Measurements from ENCODE around the gene PRKCA. TPM values are rescaled to one million over a fixed set of nuclear protein-coding genes. Genes with fewer than 3 reads are reported as not detected.

Gene PRKCA
- total RNA-seq, 6 experiments from 2014 or later: 81.2 to 106 (median 92.9) TPM

GRCh38 chr17:66413559-66414520 lies 111.4 kb downstream of the PRKCA start:
- Mint-ChIP-seq H3K4me1 (ENCODE audit: low read depth) (peaks cover 25% of the 10 kb centered on the region), H3K9me3 (no peaks in the 10 kb centered on the region), H3K36me3 (ENCODE audit: low read depth) (peaks cover 6% of the 10 kb centered on the region), H3K27ac (0 out of 2 replicates have a peak overlapping the region, but pooled peaks have one; percentile 2), H3K4me3 (no peak overlapping the region), H3K27me3 (ENCODE audit: insufficient read depth) (no peaks in the 10 kb centered on the region; the same call in none of the 2 replicates)
- no peak for TF ChIP-seq CTCF (IDR thresholded peaks at IDR 0.05)
- DNase-seq: no peak

- TF ChIP-seq CTCF (IDR thresholded peaks at IDR 0.05): no peak
- no peak for DNase-seq
- Mint-ChIP-seq H3K36me3 (ENCODE audit: low read depth) (peaks cover 6% of the 10 kb centered on the region), H3K4me1 (ENCODE audit: low read depth) (peaks cover 25% of the 10 kb centered on the region), H3K9me3 (no peaks in the 10 kb centered on the region), H3K4me3 (no peak overlapping the region), H3K27ac (no peak overlapping the region), H3K27me3 (ENCODE audit: insufficient read depth) (no peaks in the 10 kb centered on the region; the same call in none of the 2 replicates)
Observed at GRCh38 chr17:66414561-66415175, 112.3 kb downstream of the PRKCA start.

GRCh38 chr17:66415366-66416206 lies 113.2 kb downstream of the PRKCA start:
- Mint-ChIP-seq H3K9me3 (no peaks in the 10 kb centered on the region), H3K4me1 (ENCODE audit: low read depth) (peaks cover 29% of the 10 kb centered on the region), H3K27ac (no peak overlapping the region; the same call in 1 of the 2 replicates), H3K27me3 (ENCODE audit: insufficient read depth) (no peaks in the 10 kb centered on the region; the same call in none of the 2 replicates), H3K4me3 (no peak overlapping the region), H3K36me3 (ENCODE audit: low read depth) (peaks cover 9% of the 10 kb centered on the region)
- no peak for TF ChIP-seq CTCF (IDR thresholded peaks at IDR 0.05)
- DNase-seq: no peak

GRCh38 chr17:66416207-66416940 lies 114.0 kb downstream of the PRKCA start:
- no peaks in the 10 kb centered on the region; the same call in none of the 2 replicates for H3K27me3 Mint-ChIP-seq (ENCODE audit: insufficient read depth)
- no peaks in the 10 kb centered on the region for H3K9me3 Mint-ChIP-seq
- DNase-seq: no peak
- peaks cover 15% of the 10 kb centered on the region for H3K36me3 Mint-ChIP-seq (ENCODE audit: low read depth)
- peaks cover 37% of the 10 kb centered on the region for H3K4me1 Mint-ChIP-seq (ENCODE audit: low read depth)
- no peak overlapping the region for H3K4me3 Mint-ChIP-seq
- no peak for TF ChIP-seq CTCF (IDR thresholded peaks at IDR 0.05)
- no peak overlapping the region; the same call in 1 of the 2 replicates for H3K27ac Mint-ChIP-seq

Data from HFFc6 (cell line).